T-helper 17 cell (primary cell): ENCODE measurements around the gene MPDU1. TPM values are rescaled to one million over a fixed set of nuclear protein-coding genes. Genes with fewer than 3 reads are reported as not detected.

Experiments
- ATAC-seq: fragments of 150-1000 bp; cut with Tn5 transposase; 2 replicates; pipeline ENCODE4 v1.10.0; 2021; ENCODE audit warnings: mild to moderate bottlenecking, moderate library complexity
- DNase-seq, 3 donors: peaks; one replicate each; pipeline versions ENCODE4 v3.0.0 to v3.0.0-alpha.2; 2020 to 2021
- H3K9me3 ChIP-seq: one replicate; pipeline ENCODE4 v1.7.0; 2013; ENCODE audit warnings: low read length, mild to moderate bottlenecking; ENCODE audit not compliant: control insufficient read depth, poor library complexity, severe bottlenecking
- H3K27ac Mint-ChIP-seq: one replicate; pipeline ENCODE4 v1.8.0; 2022; ENCODE audit warnings: mild to moderate bottlenecking, moderate library complexity, mixed read lengths
- H3K27me3 Mint-ChIP-seq: one replicate; pipeline ENCODE4 v1.8.0; 2022; ENCODE audit warnings: mixed read lengths
- H3K36me3 Mint-ChIP-seq: one replicate; pipeline ENCODE4 v1.8.0; 2022; ENCODE audit warnings: low read depth, mixed read lengths
- H3K4me1 Mint-ChIP-seq: one replicate; pipeline ENCODE4 v1.8.0; 2022; ENCODE audit warnings: mild to moderate bottlenecking, mixed read lengths
- H3K4me3 Mint-ChIP-seq: one replicate; pipeline ENCODE4 v1.8.0; 2022; ENCODE audit warnings: mild to moderate bottlenecking, moderate library complexity, mixed read lengths
- total RNA-seq, 4 donors: library from RNA in 2 of 4; stranded (reverse) in 2 of 4; gene quantifications; one replicate each; pipeline ENCODE4 v1.2.3 and lab custom pipeline; 2022 to 2026

The MPDU1 gene
- total RNA-seq, 2 donors from 2014 or later: 28.9 to 32.7 TPM

DNA sequence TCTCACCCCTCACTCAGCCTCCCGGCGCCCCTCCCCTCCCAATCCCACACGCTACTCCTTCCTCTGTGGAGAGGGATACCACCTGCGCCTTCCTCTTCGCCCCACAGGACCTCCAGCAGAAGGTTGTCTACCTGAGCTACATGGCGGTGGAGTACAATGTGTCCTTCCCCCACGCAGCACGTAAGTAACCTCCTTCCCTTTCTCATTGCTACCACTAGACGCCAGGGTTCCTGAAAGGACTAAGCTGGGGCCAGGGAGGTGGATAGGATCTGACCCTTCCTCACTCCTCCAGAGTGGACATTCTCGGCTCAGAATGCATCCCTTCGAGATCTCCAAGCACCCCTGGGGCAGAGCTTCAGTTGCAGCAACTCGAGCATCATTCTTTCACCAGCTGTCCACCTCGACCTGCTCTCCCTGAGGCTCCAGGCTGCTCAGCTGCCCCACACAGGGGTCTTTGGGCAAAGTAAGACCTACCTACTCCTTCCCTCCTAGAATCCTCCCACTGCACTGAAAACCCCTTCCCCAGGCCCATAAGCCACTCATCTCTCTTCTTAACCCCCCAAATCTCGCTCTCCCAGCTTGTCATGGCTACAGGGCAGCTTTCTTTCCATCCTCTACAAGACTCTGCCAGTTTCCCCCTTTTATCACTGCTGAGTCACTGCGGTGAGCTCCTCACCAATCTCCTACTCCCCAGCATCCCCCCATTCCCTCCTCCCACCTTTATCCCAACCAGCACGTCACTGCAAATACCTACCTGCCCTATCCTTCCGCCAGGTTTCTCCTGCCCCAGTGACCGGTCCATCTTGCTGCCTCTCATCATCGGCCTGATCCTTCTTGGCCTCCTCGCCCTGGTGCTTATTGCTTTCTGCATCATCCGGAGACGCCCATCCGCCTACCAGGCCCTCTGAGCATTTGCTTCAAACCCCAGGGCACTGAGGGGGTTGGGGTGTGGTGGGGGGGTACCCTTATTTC lies 2.8 kb upstream of the MPDU1 start:
- no peak for ATAC-seq
- H3K4me1 Mint-ChIP-seq: peaks cover 57% of the 10 kb centered on the region
- no peaks in the 10 kb centered on the region for H3K9me3 ChIP-seq
- H3K27me3 Mint-ChIP-seq: no peaks in the 10 kb centered on the region
- no peak for DNase-seq
- no peak overlapping the region for H3K4me3 Mint-ChIP-seq
- no peak overlapping the region for H3K27ac Mint-ChIP-seq
- H3K36me3 Mint-ChIP-seq: peaks cover 2% of the 10 kb centered on the region

DNA sequence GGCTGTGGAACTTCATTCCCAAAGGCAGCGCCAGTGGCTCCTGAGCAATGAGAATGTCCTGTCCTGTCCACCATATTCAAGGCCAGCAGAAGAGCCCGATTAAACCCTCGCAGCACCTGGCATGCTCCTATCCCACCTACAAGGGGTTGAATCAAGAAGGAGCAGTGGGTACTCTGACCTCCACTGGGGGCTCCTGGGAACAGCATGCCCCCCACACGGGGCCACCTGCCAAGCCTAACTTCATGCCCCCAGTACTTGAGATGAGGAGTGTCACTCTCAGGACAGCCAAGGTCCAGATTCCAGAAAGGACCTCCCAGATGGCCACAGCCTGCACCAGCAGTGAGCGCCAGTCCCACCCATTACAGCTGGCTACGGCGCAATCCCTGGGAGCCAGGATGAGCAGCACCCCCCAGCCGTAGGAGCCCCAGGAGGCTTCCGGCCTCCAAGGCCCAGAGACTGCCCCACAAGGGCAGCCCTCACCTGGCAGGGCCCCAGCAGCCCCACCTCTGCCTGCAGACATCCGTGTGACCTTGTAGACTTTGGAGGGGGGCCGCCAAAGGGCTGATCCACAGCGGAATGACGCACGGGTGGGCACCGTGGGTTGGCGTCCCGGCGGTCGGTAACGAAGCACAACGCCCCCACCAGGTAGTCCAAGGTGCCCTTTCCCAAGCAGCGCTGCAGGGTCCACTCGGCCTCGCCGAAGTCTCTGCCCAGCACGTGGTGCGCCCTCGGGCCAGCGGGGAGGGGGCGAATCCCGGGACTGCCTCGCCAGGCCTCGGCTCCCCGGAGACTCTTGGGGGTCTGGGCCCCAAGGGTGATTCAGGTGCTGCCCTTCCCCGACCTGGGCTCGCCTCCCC lies 1.0 kb upstream of the MPDU1 start:
- Mint-ChIP-seq H3K27ac (peak overlapping the region; percentile 96), H3K4me1 (peaks cover 48% of the 10 kb centered on the region), H3K27me3 (no peaks in the 10 kb centered on the region), H3K4me3 (no peak overlapping the region), H3K36me3 (peaks cover 2% of the 10 kb centered on the region)
- DNase-seq: no peak
- no peak for ATAC-seq
- no peaks in the 10 kb centered on the region for H3K9me3 ChIP-seq

DNA sequence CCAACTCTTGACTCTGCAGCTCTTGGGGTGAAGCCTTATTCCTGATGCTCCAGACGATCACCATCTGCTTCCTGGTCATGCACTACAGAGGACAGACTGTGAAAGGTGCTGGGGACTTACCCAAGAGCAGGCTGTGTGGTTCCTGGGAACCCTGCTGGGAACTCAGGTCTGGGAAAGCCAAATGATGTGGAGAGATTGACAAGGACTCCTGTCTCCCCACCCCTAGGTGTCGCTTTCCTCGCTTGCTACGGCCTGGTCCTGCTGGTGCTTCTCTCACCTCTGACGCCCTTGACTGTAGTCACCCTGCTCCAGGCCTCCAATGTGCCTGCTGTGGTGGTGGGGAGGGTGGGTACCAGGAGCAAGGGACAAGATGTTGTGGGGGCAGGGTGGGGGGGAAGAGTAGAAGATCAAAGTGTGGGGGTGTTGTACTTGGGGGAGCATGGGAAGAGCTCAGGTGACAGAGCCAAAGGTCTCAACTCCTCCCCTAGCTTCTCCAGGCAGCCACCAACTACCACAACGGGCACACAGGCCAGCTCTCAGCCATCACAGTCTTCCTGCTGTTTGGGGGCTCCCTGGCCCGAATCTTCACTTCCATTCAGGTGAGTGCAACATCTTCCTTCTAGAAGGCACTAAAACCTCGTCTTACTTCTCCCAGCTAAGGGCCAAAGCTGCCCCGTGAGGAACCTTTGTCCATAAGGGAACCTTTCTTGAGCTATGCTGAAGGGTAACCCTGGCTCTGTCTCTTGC lies 3.2 kb downstream of the MPDU1 start:
- peaks cover 2% of the 10 kb centered on the region for H3K36me3 Mint-ChIP-seq
- DNase-seq: no peak
- H3K4me1 Mint-ChIP-seq: peaks cover 23% of the 10 kb centered on the region
- no peak overlapping the region for H3K4me3 Mint-ChIP-seq
- no peaks in the 10 kb centered on the region for H3K27me3 Mint-ChIP-seq
- ATAC-seq: no peak
- no peaks in the 10 kb centered on the region for H3K9me3 ChIP-seq
- H3K27ac Mint-ChIP-seq: no peak overlapping the region

DNA sequence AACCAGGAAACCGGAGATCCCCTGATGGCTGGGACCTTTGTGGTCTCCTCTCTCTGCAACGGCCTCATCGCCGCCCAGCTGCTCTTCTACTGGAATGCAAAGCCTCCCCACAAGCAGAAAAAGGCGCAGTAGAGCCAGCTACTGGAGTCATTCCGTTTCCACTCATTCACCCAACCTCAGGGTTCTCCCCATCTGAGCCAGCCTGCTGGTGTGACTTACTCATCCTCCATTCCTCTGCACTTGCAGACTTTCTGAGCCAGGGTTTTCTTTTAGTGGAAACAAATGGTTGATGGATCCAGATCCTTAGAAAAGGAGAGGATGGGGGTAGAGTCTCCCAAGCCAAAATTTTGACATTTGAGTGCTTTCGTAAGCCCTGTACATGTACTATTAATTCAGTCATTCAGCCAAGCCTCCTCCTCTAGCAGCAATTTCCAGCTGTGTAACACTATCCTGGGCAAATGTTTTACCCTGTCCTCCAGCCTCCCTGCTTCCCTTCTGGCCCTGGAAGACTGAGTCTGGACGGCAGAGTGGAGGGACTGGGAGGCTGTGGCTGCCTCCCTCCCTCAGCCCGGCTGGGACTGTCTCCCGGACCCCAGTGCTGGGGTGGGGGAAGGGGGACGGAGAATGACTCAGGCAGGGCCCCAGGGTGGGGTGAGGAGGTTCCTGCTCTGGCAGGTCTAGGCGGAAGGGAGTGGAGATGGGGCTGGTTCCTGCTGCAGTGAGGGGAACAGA lies 3.9 kb downstream of the MPDU1 start:
- Mint-ChIP-seq H3K4me3 (peak overlapping the region; percentile 41), H3K36me3 (peaks cover 2% of the 10 kb centered on the region), H3K4me1 (peaks cover 20% of the 10 kb centered on the region), H3K27ac (no peak overlapping the region), H3K27me3 (no peaks in the 10 kb centered on the region)
- DNase-seq (no peak), ATAC-seq (no peak)
- no peaks in the 10 kb centered on the region for H3K9me3 ChIP-seq

DNA sequence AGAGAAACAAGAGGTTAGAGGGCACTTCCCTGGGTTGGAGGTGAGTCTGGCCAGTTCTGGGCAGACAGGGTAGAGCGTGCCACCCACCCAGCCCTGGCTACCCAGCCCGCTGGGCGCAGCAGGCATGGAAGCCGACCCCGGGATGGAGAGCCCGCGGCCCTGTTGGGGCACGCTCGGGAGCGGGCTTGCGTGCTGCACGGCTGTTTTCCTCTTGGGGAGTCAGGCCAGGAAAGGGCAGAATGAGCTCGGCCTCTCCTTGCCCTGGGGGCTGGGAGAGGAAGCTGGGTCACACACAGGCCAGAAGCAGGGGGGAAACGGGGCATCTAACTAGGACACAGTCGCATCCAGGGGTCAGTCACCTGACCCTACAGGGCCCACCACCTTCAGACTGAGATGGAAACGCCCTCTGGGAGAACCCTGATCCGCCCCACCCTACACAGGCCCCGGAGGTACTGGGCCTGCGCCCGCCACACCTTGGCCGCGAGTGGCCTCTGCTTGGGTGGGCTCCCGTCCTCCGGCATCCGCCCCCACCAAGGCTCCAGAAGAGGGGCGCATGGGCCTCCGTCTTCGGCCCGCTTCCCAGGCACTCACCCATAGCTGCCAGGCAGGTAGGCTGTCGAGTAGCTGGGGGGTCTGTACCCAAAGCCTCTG lies 5.0 kb downstream of the MPDU1 start:
- Mint-ChIP-seq H3K4me3 (no peak overlapping the region), H3K27me3 (no peaks in the 10 kb centered on the region), H3K4me1 (peaks cover 18% of the 10 kb centered on the region), H3K27ac (no peak overlapping the region), H3K36me3 (peaks cover 7% of the 10 kb centered on the region)
- H3K9me3 ChIP-seq: no peaks in the 10 kb centered on the region
- ATAC-seq: no peak
- DNase-seq: no peak

DNA sequence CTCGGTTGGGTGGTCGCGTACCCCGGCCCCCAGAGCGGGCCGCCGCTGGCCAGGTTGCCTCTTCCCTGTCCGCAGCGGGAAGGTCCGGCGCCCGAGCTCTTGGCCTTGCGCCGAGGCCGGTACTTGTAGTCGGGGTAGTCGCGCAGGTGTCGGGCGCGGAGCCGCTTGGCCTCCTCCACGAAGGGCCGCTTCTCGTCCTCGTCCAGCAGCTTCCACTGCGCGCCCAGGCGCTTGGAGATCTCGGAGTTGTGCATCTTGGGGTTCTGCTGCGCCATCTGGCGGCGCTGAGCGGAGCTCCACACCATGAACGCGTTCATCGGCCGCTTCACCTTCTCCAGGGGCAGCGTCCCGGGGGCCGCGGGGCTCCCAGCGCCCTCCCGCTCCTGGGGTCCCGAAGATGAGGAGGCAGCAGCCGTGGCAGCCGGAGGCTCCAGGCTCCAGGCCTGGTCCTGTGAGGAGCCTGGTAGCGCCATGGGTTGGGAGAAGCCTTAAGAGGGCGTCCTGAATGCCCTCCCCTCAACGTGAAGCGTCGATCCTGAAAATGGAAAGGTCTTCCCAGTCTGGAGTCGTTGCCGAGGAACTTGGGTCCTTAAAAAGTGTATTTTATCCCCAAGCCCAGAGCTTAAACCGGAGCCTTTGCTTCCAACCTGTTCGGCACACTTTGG lies 5.7 kb downstream of the MPDU1 start:
- peak; percentile 48 to 62 (median 50) for DNase-seq
- ATAC-seq: peak; percentile 81
- H3K4me3 Mint-ChIP-seq: no peak overlapping the region
- H3K4me1 Mint-ChIP-seq: peaks cover 14% of the 10 kb centered on the region
- H3K9me3 ChIP-seq: no peaks in the 10 kb centered on the region
- H3K27me3 Mint-ChIP-seq: no peaks in the 10 kb centered on the region
- H3K36me3 Mint-ChIP-seq: peaks cover 11% of the 10 kb centered on the region
- H3K27ac Mint-ChIP-seq: no peak overlapping the region

DNA sequence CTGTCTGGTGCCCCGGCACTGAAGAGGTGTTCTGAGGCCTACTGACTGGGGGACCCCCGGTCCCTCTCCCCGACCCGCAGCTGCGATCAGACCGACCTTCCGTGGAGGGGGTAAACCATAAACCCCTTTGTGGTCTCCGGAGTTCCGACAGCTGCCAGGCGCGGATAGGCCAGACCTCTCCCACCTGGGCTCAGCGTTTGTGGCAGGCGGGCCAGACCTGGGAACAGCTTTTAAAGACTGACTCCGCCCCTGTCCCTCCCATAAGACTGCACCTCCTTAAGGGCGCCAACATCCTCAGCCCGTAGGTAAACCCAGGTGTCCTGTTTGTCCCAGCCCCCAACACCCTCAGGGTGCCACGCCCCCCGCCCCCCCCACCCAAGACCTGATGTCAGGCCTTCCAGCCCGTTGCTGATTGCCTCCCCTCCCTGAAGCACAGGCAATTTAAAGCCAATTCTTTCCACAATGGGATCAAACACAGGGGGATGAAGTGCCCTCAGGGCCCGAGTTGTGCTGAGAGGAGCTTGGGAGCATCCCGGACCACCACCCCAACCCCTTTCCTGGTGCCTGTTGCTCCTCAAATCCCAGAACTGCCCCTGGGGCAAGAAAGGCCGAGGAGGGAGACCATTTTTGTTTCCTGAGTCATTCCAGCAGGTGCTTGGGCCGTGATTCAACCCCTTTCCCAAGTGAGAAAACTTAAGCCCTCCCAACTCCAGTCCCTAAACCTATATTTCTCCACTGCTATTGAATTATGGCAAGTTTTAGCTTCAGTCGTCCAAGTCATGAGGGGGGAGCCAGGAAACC lies 6.4 kb downstream of the MPDU1 start, which contains the start of gene SOX15:
Gene SOX15 (minus strand): TSS at position 204 of the 801 bp plus-strand sequence. CDS start 418 bp downstream, outside the sequence.
- DNase-seq: no peak
- Mint-ChIP-seq H3K27ac (peak within 1 kb of the TSS; percentile 29), H3K4me3 (no peak within 1 kb of the TSS), H3K4me1 (peaks cover 9% of the 10 kb centered on the region), H3K36me3 (peaks cover 11% of the 10 kb centered on the region), H3K27me3 (no peaks in the 10 kb centered on the region)
- H3K9me3 ChIP-seq: no peaks in the 10 kb centered on the region
- no peak for ATAC-seq

DNA sequence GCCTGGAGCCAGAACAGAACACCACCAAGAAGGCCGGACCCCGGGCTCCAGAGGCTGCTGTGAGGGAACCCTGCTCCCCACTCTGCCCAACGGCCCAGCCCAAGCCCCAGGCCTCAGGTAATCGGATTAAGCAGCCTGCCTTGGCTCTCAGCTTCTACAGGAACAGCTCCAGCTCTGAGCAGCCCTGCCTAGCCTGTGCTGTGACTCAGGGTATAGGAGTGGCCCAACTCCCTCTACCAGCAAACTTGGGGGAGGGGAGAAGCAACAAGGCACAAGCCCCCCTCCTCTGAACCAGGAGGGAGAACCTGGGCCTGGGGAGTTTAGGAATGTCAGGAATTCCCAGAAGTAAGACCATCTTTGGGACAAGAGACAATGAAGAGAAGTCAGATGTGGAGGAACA lies 7.1 kb downstream of the MPDU1 start:
- H3K9me3 ChIP-seq: no peaks in the 10 kb centered on the region
- Mint-ChIP-seq H3K4me3 (no peak overlapping the region), H3K27me3 (no peaks in the 10 kb centered on the region), H3K27ac (peak overlapping the region; percentile 29), H3K4me1 (peaks cover 6% of the 10 kb centered on the region), H3K36me3 (peaks cover 11% of the 10 kb centered on the region)
- no peak for ATAC-seq
- DNase-seq: no peak

DNA sequence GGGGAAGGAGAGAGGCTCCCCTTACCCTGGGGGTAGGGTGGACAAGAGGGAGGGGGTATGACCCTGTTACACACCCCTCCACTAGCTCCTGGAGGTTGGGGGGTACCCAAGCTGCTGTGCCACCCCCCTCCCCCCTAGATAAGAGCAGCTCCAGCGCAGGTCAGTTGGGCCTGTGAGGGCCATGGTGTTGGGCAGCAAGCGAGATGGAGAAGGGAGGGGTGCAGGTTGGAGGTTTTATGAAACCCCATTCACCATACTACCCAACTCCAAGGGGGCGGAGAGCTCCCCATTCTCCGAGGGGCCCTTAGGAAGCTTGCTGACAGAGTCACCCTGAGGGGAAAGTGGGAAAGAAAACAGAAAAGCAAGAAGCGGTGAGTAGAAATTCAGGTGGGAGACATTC lies 7.9 kb downstream of the MPDU1 start:
- ATAC-seq: no peak
- Mint-ChIP-seq H3K27me3 (no peaks in the 10 kb centered on the region), H3K27ac (peak overlapping the region; percentile 29), H3K4me1 (peaks cover 4% of the 10 kb centered on the region), H3K36me3 (peaks cover 11% of the 10 kb centered on the region), H3K4me3 (no peak overlapping the region)
- H3K9me3 ChIP-seq: no peaks in the 10 kb centered on the region
- no peak for DNase-seq

DNA sequence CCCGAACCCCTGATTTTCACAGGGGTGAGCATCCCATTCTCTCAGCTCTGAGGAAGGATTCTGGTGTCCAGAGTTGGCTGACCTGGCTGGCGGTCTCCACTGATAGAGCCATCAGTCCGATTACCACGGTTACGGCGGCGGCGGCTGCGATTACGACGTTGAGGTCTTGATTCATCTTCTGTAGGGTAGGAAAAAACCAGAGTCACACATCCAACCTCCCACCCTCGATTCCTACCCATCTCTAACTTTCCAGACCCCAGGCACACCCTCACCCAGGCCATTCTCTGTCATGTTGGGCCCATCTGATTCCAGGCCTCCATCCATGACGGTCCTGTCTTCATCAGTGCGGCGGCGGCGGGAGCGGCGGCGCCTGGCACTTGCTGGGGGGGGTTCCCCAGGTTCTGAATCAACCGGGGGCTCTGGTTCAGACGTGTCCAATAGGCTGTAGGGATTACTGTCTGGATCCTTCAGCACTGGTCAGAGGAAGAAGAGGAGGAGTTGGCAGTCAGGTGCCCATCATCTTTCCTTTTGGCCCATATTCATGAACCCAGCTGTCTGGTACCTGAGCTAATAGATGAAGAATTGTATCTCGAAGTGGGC lies 8.9 kb downstream of the MPDU1 start:
- Mint-ChIP-seq H3K36me3 (peaks cover 13% of the 10 kb centered on the region), H3K4me1 (peaks cover 4% of the 10 kb centered on the region), H3K27me3 (no peaks in the 10 kb centered on the region), H3K27ac (no peak overlapping the region), H3K4me3 (no peak overlapping the region)
- ATAC-seq (no peak), DNase-seq (no peak)
- H3K9me3 ChIP-seq: no peaks in the 10 kb centered on the region

DNA sequence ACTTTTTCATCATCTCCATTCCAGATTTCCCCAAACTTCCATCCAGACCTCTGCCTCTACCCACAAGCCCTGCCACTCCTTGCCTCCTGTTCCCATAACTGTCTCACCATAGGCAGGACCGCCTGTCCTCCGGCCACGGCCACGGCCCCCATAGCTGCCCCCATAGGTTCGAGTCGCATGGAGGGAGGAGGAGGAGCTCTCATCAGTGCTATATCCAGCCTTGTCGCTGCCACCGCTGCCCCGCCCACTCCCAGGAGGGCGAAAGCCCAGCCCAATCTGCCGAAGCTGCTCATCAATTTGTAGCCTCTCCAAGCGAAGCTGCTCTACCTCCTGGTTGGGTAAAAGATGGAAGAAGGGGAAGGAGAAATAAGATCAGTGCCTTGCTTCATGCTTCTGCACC lies 9.6 kb downstream of the MPDU1 start:
- H3K27ac Mint-ChIP-seq: no peak overlapping the region
- DNase-seq (no peak), ATAC-seq (no peak)
- H3K27me3 Mint-ChIP-seq: no peaks in the 10 kb centered on the region
- H3K9me3 ChIP-seq: no peaks in the 10 kb centered on the region
- peaks cover 14% of the 10 kb centered on the region for H3K36me3 Mint-ChIP-seq
- no peak overlapping the region for H3K4me3 Mint-ChIP-seq
- H3K4me1 Mint-ChIP-seq: peaks cover 4% of the 10 kb centered on the region
